Immature natural killer cell (primary cell): ENCODE results near the gene CSRNP3. TPM values are rescaled to one million over a fixed set of nuclear protein-coding genes. Genes with fewer than 3 reads are reported as not detected.

Source experiments
- DNase-seq, 3 donors: peaks; one replicate each; pipeline ENCODE4 v3.0.0; 2022; ENCODE audit warnings: mixed read lengths in 1 of 3
- H3K27ac Mint-ChIP-seq, 6 donors: one replicate each; pipeline ENCODE4 v1.8.0; 2020; ENCODE audit warnings: mixed read lengths in 6 of 6, mild to moderate bottlenecking in 5 of 6, inconsistent platforms in 4 of 6, moderate library complexity in 3 of 6
- H3K27me3 Mint-ChIP-seq, 3 donors: one replicate each; pipeline ENCODE4 v1.8.0; 2020 to 2021; ENCODE audit warnings: low read depth in 3 of 3, mild to moderate bottlenecking in 3 of 3, mixed read lengths in 3 of 3, moderate library complexity in 3 of 3, inconsistent platforms in 1 of 3
- H3K36me3 Mint-ChIP-seq, 3 donors: one replicate each; pipeline ENCODE4 v1.8.0; 2020; ENCODE audit warnings: mixed read lengths in 3 of 3, inconsistent platforms in 2 of 3, mild to moderate bottlenecking in 2 of 3
- H3K4me1 Mint-ChIP-seq, 2 donors: one replicate each; pipeline ENCODE4 v1.8.0; 2020; ENCODE audit warnings: inconsistent platforms in 2 of 2, mild to moderate bottlenecking in 2 of 2, mixed read lengths in 2 of 2, moderate library complexity in 1 of 2
- H3K4me3 Mint-ChIP-seq, 5 donors: one replicate each; pipeline ENCODE4 v1.8.0; 2020; ENCODE audit warnings: mild to moderate bottlenecking in 5 of 5, mixed read lengths in 5 of 5, inconsistent platforms in 3 of 5, moderate library complexity in 3 of 5
- H3K9me3 Mint-ChIP-seq, 6 donors: one replicate each; pipeline ENCODE4 v1.8.0; 2020; ENCODE audit warnings: mild to moderate bottlenecking in 6 of 6, mixed read lengths in 6 of 6, inconsistent platforms in 4 of 6, moderate library complexity in 3 of 6
- polyA plus RNA-seq, 3 donors: library from polyadenylated mRNA; unstranded; fragments of 300-500 nt; fragmentation: Illumina TruSeq; gene quantifications; one replicate each; pipeline ENCODE4 v1.2.3, GENCODE V29; 2021

The CSRNP3 gene
- polyA plus RNA-seq, 3 donors from 2014 or later: not detected

- Mint-ChIP-seq H3K27ac (no peak overlapping the region), H3K4me1 (no peaks in the 10 kb centered on the region), H3K9me3 (no peaks in the 10 kb centered on the region), H3K4me3 (no peak overlapping the region), H3K27me3 (peaks cover 0 to 2% (median 0%) of the 10 kb centered on the region in 3 donors), H3K36me3 (no peaks in the 10 kb centered on the region)
- no peak for DNase-seq
These were observed 25.1 kb downstream of the CSRNP3 start for GRCh38 chr2:165494573-165494972.

- H3K9me3 Mint-ChIP-seq: no peaks in the 10 kb centered on the region
- no peak overlapping the region for H3K27ac Mint-ChIP-seq
- no peak for DNase-seq
- H3K36me3 Mint-ChIP-seq: no peaks in the 10 kb centered on the region
- no peak overlapping the region for H3K4me3 Mint-ChIP-seq
- H3K4me1 Mint-ChIP-seq: no peaks in the 10 kb centered on the region
- H3K27me3 Mint-ChIP-seq: peaks cover 0 to 3% (median 0%) of the 10 kb centered on the region in 3 donors
These were observed 28.3 kb downstream of the CSRNP3 start for GRCh38 chr2:165497659-165498317.

GRCh38 chr2:165499131-165499530, 29.6 kb downstream of the CSRNP3 start:
- no peak for DNase-seq
- Mint-ChIP-seq H3K27ac (no peak overlapping the region), H3K4me1 (no peaks in the 10 kb centered on the region), H3K4me3 (no peak overlapping the region), H3K27me3 (peaks cover 0 to 3% (median 0%) of the 10 kb centered on the region in 3 donors), H3K36me3 (no peaks in the 10 kb centered on the region), H3K9me3 (no peaks in the 10 kb centered on the region)

- Mint-ChIP-seq H3K9me3 (no peaks in the 10 kb centered on the region), H3K4me1 (no peaks in the 10 kb centered on the region), H3K4me3 (no peak overlapping the region), H3K27me3 (peaks cover 0 to 3% (median 0%) of the 10 kb centered on the region in 3 donors), H3K36me3 (no peaks in the 10 kb centered on the region), H3K27ac (no peak overlapping the region)
- no peak for DNase-seq
These were observed 30.5 kb downstream of the CSRNP3 start for GRCh38 chr2:165500001-165500400.

- no peak for DNase-seq
- Mint-ChIP-seq H3K9me3 (no peaks in the 10 kb centered on the region), H3K36me3 (no peaks in the 10 kb centered on the region), H3K27ac (no peak overlapping the region), H3K4me3 (no peak overlapping the region), H3K4me1 (no peaks in the 10 kb centered on the region), H3K27me3 (peaks cover 0 to 3% (median 0%) of the 10 kb centered on the region in 3 donors)
These were observed 31.3 kb downstream of the CSRNP3 start for GRCh38 chr2:165500816-165501215.

GRCh38 chr2:165505514-165505913, 36.0 kb downstream of the CSRNP3 start:
- H3K27me3 Mint-ChIP-seq: peaks cover 0 to 2% (median 0%) of the 10 kb centered on the region in 3 donors
- no peak overlapping the region for H3K4me3 Mint-ChIP-seq
- H3K9me3 Mint-ChIP-seq: no peaks in the 10 kb centered on the region
- H3K4me1 Mint-ChIP-seq: no peaks in the 10 kb centered on the region
- no peak overlapping the region for H3K27ac Mint-ChIP-seq
- no peaks in the 10 kb centered on the region for H3K36me3 Mint-ChIP-seq
- no peak for DNase-seq

- no peaks in the 10 kb centered on the region for H3K36me3 Mint-ChIP-seq
- H3K27me3 Mint-ChIP-seq: no peaks in the 10 kb centered on the region
- no peaks in the 10 kb centered on the region for H3K4me1 Mint-ChIP-seq
- no peak overlapping the region for H3K27ac Mint-ChIP-seq
- no peak for DNase-seq
- H3K9me3 Mint-ChIP-seq: no peaks in the 10 kb centered on the region
- no peak overlapping the region for H3K4me3 Mint-ChIP-seq
These were observed 39.4 kb downstream of the CSRNP3 start for GRCh38 chr2:165508927-165509326.

- no peak overlapping the region for H3K4me3 Mint-ChIP-seq
- no peak overlapping the region for H3K27ac Mint-ChIP-seq
- no peaks in the 10 kb centered on the region for H3K4me1 Mint-ChIP-seq
- no peaks in the 10 kb centered on the region for H3K9me3 Mint-ChIP-seq
- no peaks in the 10 kb centered on the region for H3K36me3 Mint-ChIP-seq
- peaks cover 0 to 2% (median 0%) of the 10 kb centered on the region in 3 donors for H3K27me3 Mint-ChIP-seq
- no peak for DNase-seq
These were observed 44.0 kb downstream of the CSRNP3 start for GRCh38 chr2:165513479-165513878.

- Mint-ChIP-seq H3K4me1 (no peaks in the 10 kb centered on the region), H3K4me3 (no peak overlapping the region), H3K9me3 (no peaks in the 10 kb centered on the region), H3K27me3 (peaks cover 0 to 2% (median 1%) of the 10 kb centered on the region in 3 donors), H3K36me3 (no peaks in the 10 kb centered on the region), H3K27ac (no peak overlapping the region)
- no peak for DNase-seq
These were observed 49.1 kb downstream of the CSRNP3 start for GRCh38 chr2:165518611-165519010.

- no peak for DNase-seq
- Mint-ChIP-seq H3K27me3 (peaks cover 0 to 1% (median 0%) of the 10 kb centered on the region in 3 donors), H3K4me1 (no peaks in the 10 kb centered on the region), H3K27ac (no peak overlapping the region), H3K36me3 (no peaks in the 10 kb centered on the region), H3K9me3 (no peaks in the 10 kb centered on the region), H3K4me3 (no peak overlapping the region)
These were observed 53.2 kb downstream of the CSRNP3 start for GRCh38 chr2:165522719-165523118.

GRCh38 chr2:165524720-165525119, 55.2 kb downstream of the CSRNP3 start:
- Mint-ChIP-seq H3K4me3 (no peak overlapping the region), H3K27me3 (peaks cover 0 to 1% (median under 1%) of the 10 kb centered on the region in 3 donors), H3K9me3 (no peaks in the 10 kb centered on the region), H3K36me3 (no peaks in the 10 kb centered on the region), H3K4me1 (no peaks in the 10 kb centered on the region), H3K27ac (no peak overlapping the region)
- no peak for DNase-seq

- H3K4me1 Mint-ChIP-seq: no peaks in the 10 kb centered on the region
- no peak overlapping the region for H3K27ac Mint-ChIP-seq
- peaks cover 0 to 4% (median 0%) of the 10 kb centered on the region in 3 donors for H3K27me3 Mint-ChIP-seq
- H3K9me3 Mint-ChIP-seq: no peaks in the 10 kb centered on the region
- H3K4me3 Mint-ChIP-seq: no peak overlapping the region
- DNase-seq: no peak
- H3K36me3 Mint-ChIP-seq: no peaks in the 10 kb centered on the region
These were observed 59.2 kb downstream of the CSRNP3 start for GRCh38 chr2:165528691-165529090.

- Mint-ChIP-seq H3K9me3 (no peaks in the 10 kb centered on the region), H3K27ac (no peak overlapping the region), H3K36me3 (no peaks in the 10 kb centered on the region), H3K4me1 (no peaks in the 10 kb centered on the region), H3K4me3 (no peak overlapping the region), H3K27me3 (peaks cover 0 to 4% (median 0%) of the 10 kb centered on the region in 3 donors)
- DNase-seq: no peak
These were observed 59.6 kb downstream of the CSRNP3 start for GRCh38 chr2:165529130-165529529.

GRCh38 chr2:165533331-165533730, 63.8 kb downstream of the CSRNP3 start:
- Mint-ChIP-seq H3K27ac (no peak overlapping the region), H3K36me3 (no peaks in the 10 kb centered on the region), H3K27me3 (peaks cover 0 to 4% (median 0%) of the 10 kb centered on the region in 3 donors), H3K4me1 (no peaks in the 10 kb centered on the region), H3K4me3 (no peak overlapping the region), H3K9me3 (no peaks in the 10 kb centered on the region)
- DNase-seq: no peak

GRCh38 chr2:165535471-165535870, 66.0 kb downstream of the CSRNP3 start:
- Mint-ChIP-seq H3K9me3 (no peaks in the 10 kb centered on the region), H3K4me1 (no peaks in the 10 kb centered on the region), H3K27ac (no peak overlapping the region), H3K27me3 (peaks cover 0 to 2% (median 0%) of the 10 kb centered on the region in 3 donors), H3K4me3 (no peak overlapping the region), H3K36me3 (no peaks in the 10 kb centered on the region)
- DNase-seq: no peak
